NCI-H526 (cell line): ENCODE measurements around the gene ASIC2.

ENCODE experiments used
- DNase-seq, 2 experiments: peaks; one replicate each; lab custom pipeline; 2025; lab: John Stamatoyannopoulos, UW

ASIC2 gene

GRCh38 chr17:33154869-33155455 is 138.1 kb downstream of the ASIC2 start:
- DNase-seq = peak in 1 of 2 experiments; percentile 5

- DNase-seq = no peak
Measured at GRCh38 chr17:33152783-33153182, 140.3 kb downstream of the ASIC2 start.

- DNase-seq = no peak
Measured at GRCh38 chr17:33151565-33151964, 141.5 kb downstream of the ASIC2 start.

- no peak for DNase-seq
Measured at GRCh38 chr17:33145941-33146340, 147.2 kb downstream of the ASIC2 start.

GRCh38 chr17:33144837-33145236 is 148.3 kb downstream of the ASIC2 start:
- DNase-seq = no peak

GRCh38 chr17:33142705-33143299 is 150.3 kb downstream of the ASIC2 start:
- DNase-seq = no peak

- no peak for DNase-seq
Measured at GRCh38 chr17:33140413-33141099, 152.5 kb downstream of the ASIC2 start.

- no peak for DNase-seq
Measured at GRCh38 chr17:33138627-33139026, 154.5 kb downstream of the ASIC2 start.

- DNase-seq = no peak
Measured at GRCh38 chr17:33137426-33137825, 155.7 kb downstream of the ASIC2 start.

- no peak for DNase-seq
Measured at GRCh38 chr17:33135691-33136090, 157.4 kb downstream of the ASIC2 start.

GRCh38 chr17:33131620-33132019 is 161.5 kb downstream of the ASIC2 start:
- no peak for DNase-seq

GRCh38 chr17:33127706-33128105 is 165.4 kb downstream of the ASIC2 start:
- no peak for DNase-seq

- DNase-seq = no peak
Measured at GRCh38 chr17:33126086-33126485, 167.0 kb downstream of the ASIC2 start.

GRCh38 chr17:33125552-33125950 is 167.5 kb downstream of the ASIC2 start:
- no peak for DNase-seq

GRCh38 chr17:33124871-33125551 is 168.1 kb downstream of the ASIC2 start:
- DNase-seq = no peak

GRCh38 chr17:33124185-33124584 is 168.9 kb downstream of the ASIC2 start:
- DNase-seq = no peak

GRCh38 chr17:33121756-33122155 is 171.3 kb downstream of the ASIC2 start:
- DNase-seq = no peak

GRCh38 chr17:33121272-33121671 is 171.8 kb downstream of the ASIC2 start:
- DNase-seq = no peak

GRCh38 chr17:33120103-33120502 is 173.0 kb downstream of the ASIC2 start:
- DNase-seq = no peak

- no peak for DNase-seq
Measured at GRCh38 chr17:33118391-33119075, 174.6 kb downstream of the ASIC2 start.

- no peak for DNase-seq
Measured at GRCh38 chr17:33116021-33116551, 177.0 kb downstream of the ASIC2 start.

GRCh38 chr17:33115366-33115765 is 177.7 kb downstream of the ASIC2 start:
- no peak for DNase-seq
